ENCODE results near the gene KCTD5.
A peak's percentile ranks its signal among the peaks of the same experiment; 100 is the strongest.
"Not testable (repeated sequence)": the region's sequence is repeated elsewhere in the genome, so short reads cannot be mapped to it uniquely, and the experiment has no call there.

Gene KCTD5

GRCh38 chr16:2660755-2661373, 21.5 kb upstream of the KCTD5 start:
- not testable (repeated sequence) for H3K4me3 ChIP-seq (ENCODE audit: insufficient read depth, low read length, poor library complexity, severe bottlenecking); H4K20me1 ChIP-seq (ENCODE audit: low read depth, low read length); H2AFZ ChIP-seq (ENCODE audit: low read depth, low read length, severe bottlenecking); H3K27me3 ChIP-seq (ENCODE audit: low read length); H3K9me2 ChIP-seq (replicated peaks; ENCODE audit: insufficient read depth, low read length); H3K36me3 ChIP-seq (ENCODE audit: low read length); H3F3A ChIP-seq (ENCODE audit: insufficient read depth); H3K4me2 ChIP-seq (ENCODE audit: low read depth, low read length, poor library complexity, severe bottlenecking); H3K9me3 ChIP-seq (ENCODE audit: insufficient read depth, low read length); H3K9ac ChIP-seq (ENCODE audit: low read length); H3K79me2 ChIP-seq (ENCODE audit: insufficient read depth, low read length); H3K27ac ChIP-seq (ENCODE audit: low read depth, low read length)
- TF ChIP-seq CTCF (IDR thresholded peaks at IDR 0.05; ENCODE audit: insufficient read depth, low read length, poor library complexity, severe bottlenecking), result peak; percentile 24

- Histone ChIP-seq H3K9me2 (replicated peaks; ENCODE audit: insufficient read depth, low read length) (no peaks in the 10 kb centered on the region), H4K20me1 (ENCODE audit: low read depth, low read length) (no peaks in the 10 kb centered on the region), H3F3A (ENCODE audit: insufficient read depth) (no peaks in the 10 kb centered on the region), H3K36me3 (ENCODE audit: low read length) (no peaks in the 10 kb centered on the region), H3K27me3 (ENCODE audit: low read length) (no peaks in the 10 kb centered on the region), H3K4me2 (ENCODE audit: low read depth, low read length, poor library complexity, severe bottlenecking) (no peak overlapping the region), H3K27ac (ENCODE audit: low read depth, low read length) (no peak overlapping the region), H3K9me3 (ENCODE audit: insufficient read depth, low read length) (no peaks in the 10 kb centered on the region), H3K4me3 (ENCODE audit: insufficient read depth, low read length, poor library complexity, severe bottlenecking) (no peak overlapping the region), H3K9ac (ENCODE audit: low read length) (no peak overlapping the region), H2AFZ (ENCODE audit: low read depth, low read length, severe bottlenecking) (no peak overlapping the region), H3K79me2 (ENCODE audit: insufficient read depth, low read length) (no peaks in the 10 kb centered on the region)
- TF ChIP-seq CTCF (IDR thresholded peaks at IDR 0.05; ENCODE audit: insufficient read depth, low read length, poor library complexity, severe bottlenecking) (no peak), EZH2phosphoT487 (conservative IDR thresholded peaks at IDR 0.05; ENCODE audit: low read length) (no peak)
Measured at GRCh38 chr16:2663553-2664546, 18.5 kb upstream of the KCTD5 start.

- Histone ChIP-seq H3K9me3 (ENCODE audit: insufficient read depth, low read length) (no peaks in the 10 kb centered on the region), H3K9me2 (replicated peaks; ENCODE audit: insufficient read depth, low read length) (no peaks in the 10 kb centered on the region), H3K4me2 (ENCODE audit: low read depth, low read length, poor library complexity, severe bottlenecking) (no peak overlapping the region), H2AFZ (ENCODE audit: low read depth, low read length, severe bottlenecking) (no peak overlapping the region), H3K4me3 (ENCODE audit: insufficient read depth, low read length, poor library complexity, severe bottlenecking) (no peak overlapping the region), H3K27me3 (ENCODE audit: low read length) (no peaks in the 10 kb centered on the region), H3K27ac (ENCODE audit: low read depth, low read length) (no peak overlapping the region), H3K79me2 (ENCODE audit: insufficient read depth, low read length) (no peaks in the 10 kb centered on the region), H3K9ac (ENCODE audit: low read length) (no peak overlapping the region), H3K36me3 (ENCODE audit: low read length) (no peaks in the 10 kb centered on the region), H4K20me1 (ENCODE audit: low read depth, low read length) (no peaks in the 10 kb centered on the region), H3F3A (ENCODE audit: insufficient read depth) (no peaks in the 10 kb centered on the region)
- TF ChIP-seq EZH2phosphoT487 (conservative IDR thresholded peaks at IDR 0.05; ENCODE audit: low read length) (no peak), CTCF (IDR thresholded peaks at IDR 0.05; ENCODE audit: insufficient read depth, low read length, poor library complexity, severe bottlenecking) (no peak)
Measured at GRCh38 chr16:2664574-2664982, 17.7 kb upstream of the KCTD5 start.

- not testable (repeated sequence) for H3K27ac ChIP-seq (ENCODE audit: low read depth, low read length); H2AFZ ChIP-seq (ENCODE audit: low read depth, low read length, severe bottlenecking); H3K9ac ChIP-seq (ENCODE audit: low read length); H3K36me3 ChIP-seq (ENCODE audit: low read length); H3K9me3 ChIP-seq (ENCODE audit: insufficient read depth, low read length); H3K9me2 ChIP-seq (replicated peaks; ENCODE audit: insufficient read depth, low read length); H3K4me3 ChIP-seq (ENCODE audit: insufficient read depth, low read length, poor library complexity, severe bottlenecking); H3F3A ChIP-seq (ENCODE audit: insufficient read depth); H3K4me2 ChIP-seq (ENCODE audit: low read depth, low read length, poor library complexity, severe bottlenecking); H3K79me2 ChIP-seq (ENCODE audit: insufficient read depth, low read length); H4K20me1 ChIP-seq (ENCODE audit: low read depth, low read length); H3K27me3 ChIP-seq (ENCODE audit: low read length)
Measured at GRCh38 chr16:2666671-2667070, 15.7 kb upstream of the KCTD5 start.

- H3K27me3 ChIP-seq (ENCODE audit: low read length); H3K79me2 ChIP-seq (ENCODE audit: insufficient read depth, low read length); H3K9ac ChIP-seq (ENCODE audit: low read length); H3F3A ChIP-seq (ENCODE audit: insufficient read depth); H3K4me3 ChIP-seq (ENCODE audit: insufficient read depth, low read length, poor library complexity, severe bottlenecking); H3K9me2 ChIP-seq (replicated peaks; ENCODE audit: insufficient read depth, low read length); H3K4me2 ChIP-seq (ENCODE audit: low read depth, low read length, poor library complexity, severe bottlenecking); H3K36me3 ChIP-seq (ENCODE audit: low read length); H4K20me1 ChIP-seq (ENCODE audit: low read depth, low read length); H3K27ac ChIP-seq (ENCODE audit: low read depth, low read length); H2AFZ ChIP-seq (ENCODE audit: low read depth, low read length, severe bottlenecking); H3K9me3 ChIP-seq (ENCODE audit: insufficient read depth, low read length): not testable (repeated sequence)
Measured at GRCh38 chr16:2669587-2669986, 12.7 kb upstream of the KCTD5 start.

Measured in SU-DHL-6 (cell line).